Mucosa of descending colon (tissue), 3 donors: ENCODE measurements around the gene EPN1. TPM values are rescaled to one million over a fixed set of nuclear protein-coding genes. Genes with fewer than 3 reads are reported as not detected.

Experiments used
- ATAC-seq: fragments of 200-7000 bp; cut with Tn5 transposase; one replicate; pipeline ENCODE4 v1.9.1; 2020; ENCODE audit warnings: mild to moderate bottlenecking, moderate library complexity
- DNase-seq, 3 donors: peaks; one replicate each; pipeline ENCODE4 v3.0.0-alpha.2; 2020
- H3K36me3 ChIP-seq: fragments of 200-600 bp; one replicate; pipeline ENCODE4 v1.8.0; 2021; ENCODE audit warnings: low read depth, mild to moderate bottlenecking
- H3K4me1 ChIP-seq: fragments of 200-600 bp; one replicate; pipeline ENCODE4 v1.8.0; 2021; ENCODE audit warnings: low read depth, mild to moderate bottlenecking
- H3K4me3 ChIP-seq: fragments of 200-600 bp; one replicate; pipeline ENCODE4 v1.8.0; 2021; ENCODE audit warnings: mild to moderate bottlenecking
- H3K9me3 ChIP-seq: fragments of 200-600 bp; one replicate; pipeline ENCODE4 v1.8.0; 2021; ENCODE audit warnings: mild to moderate bottlenecking
- CTCF ChIP-seq: fragments of 200-600 bp; IDR thresholded peaks from one replicate; pipeline ENCODE4 v1.8.0; 2022; ENCODE audit warnings: antibody characterized with exemption, mild to moderate bottlenecking
- intact Hi-C, 2 donors: fragments of 100-400 bp; cut with DNase I in 1 of 2; cut with micrococcal nuclease in 1 of 2; formaldehyde crosslinking; loops; one replicate each; pipeline versions ENCODE4 v1.11.0 to v1.11.1; 2022; cut with DNase I, micrococcal nuclease
- total RNA-seq, 3 donors: library from RNA; stranded (reverse); fragmentation: NEBNext Ultra II Directional in 2 of 3; extraction: Animal tissue kit (Norgen Biotek cat#: 25700) in 2 of 3; gene quantifications; one replicate each; pipeline versions ENCODE4 v1.2.1 to v1.2.4, GENCODE V29; 2021 to 2023
- donor health status: DM: no; HTN: no; CAD: no; lungs with moderate emphysema.
- donor health status: DM: no; HTN: no; CAD: no.
- donor health status: DM: no; HTN: yes; CAD: no.

The EPN1 gene
- total RNA-seq, 3 donors from 2014 or later = 156 to 251 (median 192) TPM

GRCh38 chr19:55655648-55656040, 19.4 kb upstream of the EPN1 start:
- Histone ChIP-seq H3K4me3 (peak overlapping the region; percentile 81), H3K36me3 (no peaks in the 10 kb centered on the region), H3K9me3 (no peaks in the 10 kb centered on the region), H3K4me1 (peaks cover 33% of the 10 kb centered on the region)
- ATAC-seq (no peak), DNase-seq (no peak)
- intact Hi-C loops = no loop called here
- no peak for TF ChIP-seq CTCF

- Histone ChIP-seq H3K36me3 (no peaks in the 10 kb centered on the region), H3K9me3 (no peaks in the 10 kb centered on the region), H3K4me3 (no peak overlapping the region), H3K4me1 (peaks cover 33% of the 10 kb centered on the region)
- DNase-seq = no peak
- intact Hi-C loops = no loop called here
- no peak for ATAC-seq
- TF ChIP-seq CTCF = no peak
Measured at GRCh38 chr19:55656552-55656951, 18.5 kb upstream of the EPN1 start.

GRCh38 chr19:55656988-55657747, 17.9 kb upstream of the EPN1 start:
- Histone ChIP-seq H3K4me3 (no peak overlapping the region), H3K4me1 (peaks cover 33% of the 10 kb centered on the region), H3K9me3 (no peaks in the 10 kb centered on the region), H3K36me3 (no peaks in the 10 kb centered on the region)
- intact Hi-C loops = no loop called here
- DNase-seq (no peak), ATAC-seq (no peak)
- no peak for TF ChIP-seq CTCF

GRCh38 chr19:55658846-55659459, 16.1 kb upstream of the EPN1 start:
- no peaks in the 10 kb centered on the region for H3K9me3 ChIP-seq
- H3K36me3 ChIP-seq = peaks cover 15% of the 10 kb centered on the region
- intact Hi-C loops = no loop called here
- ATAC-seq (no peak), DNase-seq (no peak)
- no peak for TF ChIP-seq CTCF
- H3K4me3 ChIP-seq = no peak overlapping the region
- peaks cover 31% of the 10 kb centered on the region for H3K4me1 ChIP-seq

GRCh38 chr19:55659822-55660221, 15.2 kb upstream of the EPN1 start:
- TF ChIP-seq CTCF = no peak
- Histone ChIP-seq H3K4me3 (no peak overlapping the region), H3K9me3 (no peaks in the 10 kb centered on the region), H3K36me3 (peaks cover 16% of the 10 kb centered on the region), H3K4me1 (peaks cover 31% of the 10 kb centered on the region)
- ATAC-seq = no peak
- DNase-seq = no peak
- intact Hi-C loops = no loop called here
